Activated T-helper 1 cell treated with anti-CD3 and anti-CD28 coated beads, Interleukin-2, amount 50 U/mL, for 16 hours (primary cell): ENCODE measurements around the gene MAP2K1.
"Not testable (repeated sequence)": the region's sequence is repeated elsewhere in the genome, so short reads cannot be mapped to it uniquely, and the experiment has no call there.

Experiments
- DNase-seq, 2 donors: peaks; one replicate each; pipeline ENCODE4 v3.0.0-alpha.2; 2020; ENCODE audit warnings: low read depth in 1 of 2, low spot score in 1 of 2

The MAP2K1 gene

GRCh38 chr15:66393037-66393436 is 6.3 kb downstream of the MAP2K1 start:
- not testable (repeated sequence) for DNase-seq

GRCh38 chr15:66394472-66394871 is 7.8 kb downstream of the MAP2K1 start:
- DNase-seq: no peak

GRCh38 chr15:66394915-66395314 is 8.2 kb downstream of the MAP2K1 start:
- DNase-seq: no peak

- DNase-seq: no peak
Measured at GRCh38 chr15:66399276-66399675, 12.6 kb downstream of the MAP2K1 start.

- no peak for DNase-seq
Measured at GRCh38 chr15:66400351-66400774, 13.7 kb downstream of the MAP2K1 start.

GRCh38 chr15:66401130-66402021 is 14.7 kb downstream of the MAP2K1 start:
- no peak for DNase-seq

GRCh38 chr15:66402761-66403284 is 16.1 kb downstream of the MAP2K1 start:
- DNase-seq: no peak

GRCh38 chr15:66403323-66403722 is 16.6 kb downstream of the MAP2K1 start:
- no peak for DNase-seq

- DNase-seq: no peak
Measured at GRCh38 chr15:66404122-66404521, 17.4 kb downstream of the MAP2K1 start.

GRCh38 chr15:66404532-66404931 is 17.8 kb downstream of the MAP2K1 start:
- DNase-seq: no peak

GRCh38 chr15:66405007-66405406 is 18.3 kb downstream of the MAP2K1 start:
- DNase-seq: no peak

GRCh38 chr15:66405615-66406014 is 18.9 kb downstream of the MAP2K1 start:
- no peak for DNase-seq

- no peak for DNase-seq
Measured at GRCh38 chr15:66408254-66408653, 21.5 kb downstream of the MAP2K1 start.

GRCh38 chr15:66408675-66409282 is 22.1 kb downstream of the MAP2K1 start:
- no peak for DNase-seq

GRCh38 chr15:66409565-66410108 is 22.9 kb downstream of the MAP2K1 start:
- no peak for DNase-seq

- DNase-seq: no peak
Measured at GRCh38 chr15:66411190-66411589, 24.5 kb downstream of the MAP2K1 start.

GRCh38 chr15:66412220-66412619 is 25.5 kb downstream of the MAP2K1 start:
- no peak for DNase-seq

- no peak for DNase-seq
Measured at GRCh38 chr15:66413579-66413978, 26.9 kb downstream of the MAP2K1 start.

GRCh38 chr15:66415360-66415759 is 28.6 kb downstream of the MAP2K1 start:
- no peak for DNase-seq

GRCh38 chr15:66417736-66418135 is 31.0 kb downstream of the MAP2K1 start:
- no peak for DNase-seq

- no peak for DNase-seq
Measured at GRCh38 chr15:66419471-66419870, 32.8 kb downstream of the MAP2K1 start.

GRCh38 chr15:66422347-66422746 is 35.6 kb downstream of the MAP2K1 start:
- no peak for DNase-seq
